Trophoblast cell (in vitro differentiated cells and primary cell): ENCODE results near the gene METTL9.

Experiments
- DNase-seq, 2 donors: peaks; one replicate each; pipeline ENCODE4 v3.0.0-alpha.2; 2016
- H2AFZ ChIP-seq: 2 replicates; pipeline ENCODE4 v1.6.1; 2013; ENCODE audit warnings: low read length, moderate library complexity, mild to moderate bottlenecking; ENCODE audit not compliant: insufficient read depth, poor library complexity
- H2AK5ac ChIP-seq: 2 replicates; pipeline ENCODE4 v1.6.1; 2013; ENCODE audit warnings: mild to moderate bottlenecking, low read length
- H2BK120ac ChIP-seq: 2 replicates; pipeline ENCODE4 v1.6.1; 2013; ENCODE audit warnings: low read length, mild to moderate bottlenecking, moderate library complexity; ENCODE audit not compliant: insufficient read depth, poor library complexity
- H2BK12ac ChIP-seq: 2 replicates; pipeline ENCODE4 v1.6.1; 2013; ENCODE audit warnings: mild to moderate bottlenecking, low read length, moderate library complexity
- H2BK5ac ChIP-seq: 2 replicates; pipeline ENCODE4 v1.6.1; 2013; ENCODE audit warnings: low read length, low read depth, moderate library complexity, mild to moderate bottlenecking; ENCODE audit not compliant: poor library complexity
- H3K14ac ChIP-seq: 2 replicates; pipeline ENCODE4 v1.6.1; 2013; ENCODE audit warnings: mild to moderate bottlenecking, low read length
- H3K18ac ChIP-seq: 2 replicates; pipeline ENCODE4 v1.6.1; 2013; ENCODE audit warnings: mild to moderate bottlenecking, low read length
- H3K23ac ChIP-seq: 2 replicates; pipeline ENCODE4 v1.6.1; 2013; ENCODE audit warnings: low read length
- H3K27ac ChIP-seq: 2 replicates; pipeline ENCODE4 v1.5.1; 2013; ENCODE audit warnings: low read depth, mild to moderate bottlenecking, inconsistent platforms, low read length, moderate library complexity
- H3K27me3 ChIP-seq: 2 replicates; pipeline ENCODE4 v1.6.1; 2013; ENCODE audit warnings: inconsistent platforms, mild to moderate bottlenecking, low read length, moderate library complexity; ENCODE audit not compliant: insufficient read depth
- H3K36me3 ChIP-seq, 2 experiments: 1 replicate in 1 of 2; 2 replicates in 1 of 2; pipeline ENCODE4 v1.6.1; 2013; ENCODE audit warnings: low read length in 2 of 2, mild to moderate bottlenecking in 2 of 2, moderate library complexity in 1 of 2; ENCODE audit not compliant: insufficient read depth in 2 of 2, control insufficient read depth in 1 of 2
- H3K4ac ChIP-seq: 2 replicates; pipeline ENCODE4 v1.6.1; 2013; ENCODE audit warnings: low read depth, mild to moderate bottlenecking, low read length, moderate library complexity
- H3K4me1 ChIP-seq, 2 experiments: 1 replicate in 1 of 2; 2 replicates in 1 of 2; pipeline ENCODE4 v1.6.1; 2013; ENCODE audit warnings: low read length in 2 of 2, mild to moderate bottlenecking in 2 of 2, moderate library complexity in 1 of 2; ENCODE audit not compliant: insufficient read depth in 2 of 2, control insufficient read depth in 1 of 2
- H3K4me2 ChIP-seq: 2 replicates; pipeline ENCODE4 v1.6.1; 2013; ENCODE audit warnings: inconsistent platforms, mild to moderate bottlenecking, low read length, moderate library complexity
- H3K4me3 ChIP-seq: 2 replicates; pipeline ENCODE4 v1.5.1; 2013; ENCODE audit warnings: mild to moderate bottlenecking, low read depth, low read length, inconsistent platforms
- H3K79me1 ChIP-seq: one replicate; pipeline ENCODE4 v1.6.1; 2013; ENCODE audit warnings: low read length
- H3K79me2 ChIP-seq: 2 replicates; pipeline ENCODE4 v1.6.1; 2013; ENCODE audit warnings: low read length, mild to moderate bottlenecking; ENCODE audit not compliant: control insufficient read depth, insufficient read depth, poor library complexity
- H3K9ac ChIP-seq: 2 replicates; pipeline ENCODE4 v1.6.1; 2013; ENCODE audit warnings: mild to moderate bottlenecking, low read length
- H3K9me3 ChIP-seq: 2 replicates; pipeline ENCODE4 v1.6.1; 2013; ENCODE audit warnings: low read depth, mild to moderate bottlenecking, control low read depth, inconsistent platforms, low read length; ENCODE audit not compliant: insufficient read depth
- H4K12ac ChIP-seq: 2 replicates; pipeline ENCODE4 v1.6.1; 2013; ENCODE audit warnings: low read depth, mild to moderate bottlenecking, low read length, moderate library complexity
- H4K8ac ChIP-seq: 2 replicates; pipeline ENCODE4 v1.6.1; 2013; ENCODE audit warnings: low read depth, mild to moderate bottlenecking, low read length, moderate library complexity
- H4K91ac ChIP-seq: one replicate; pipeline ENCODE4 v1.6.1; 2013; ENCODE audit warnings: low read depth, mild to moderate bottlenecking, low read length, moderate library complexity
- WGBS: extraction: QIAGEN DNeasy Blood & Tissue Kit; methylation state at CpG from one replicate; pipeline ENCODE4 v1.1.7; 2013; ENCODE audit warnings: missing lambda C conversion rate; ENCODE audit not compliant: insufficient read length, insufficient coverage; ENCODE audit errors: extremely low coverage; 5-methylcytosine and 5-hydroxymethylcytosine counted together

The METTL9 gene

GRCh38 chr16:21611556-21612384 is 12.4 kb downstream of the METTL9 start:
- DNase-seq, result no peak
- Histone ChIP-seq H2BK120ac (peak overlapping the region; percentile 43), H2AK5ac (no peak overlapping the region), H3K79me2 (peaks cover 4% of the 10 kb centered on the region), H3K4me2 (no peak overlapping the region), H3K4ac (peak overlapping the region; percentile 75), H3K79me1 (peaks cover 2% of the 10 kb centered on the region), H4K12ac (no peak overlapping the region), H3K9ac (no peak overlapping the region), H3K18ac (no peak overlapping the region), H4K8ac (no peak overlapping the region), H3K14ac (no peak overlapping the region), H3K27me3 (no peaks in the 10 kb centered on the region), H3K27ac (no peak overlapping the region), H3K23ac (no peak overlapping the region), H2BK12ac (no peak overlapping the region), H2BK5ac (no peak overlapping the region), H3K36me3 (no peaks in the 10 kb centered on the region), H2AFZ (no peak overlapping the region), H3K9me3 (no peaks in the 10 kb centered on the region), H4K91ac (no peak overlapping the region), H3K4me1 (peaks cover 4% of the 10 kb centered on the region in 2 experiments), H3K4me3 (no peak overlapping the region)
- WGBS, result no CpG with 5 or more reads among the region's 7 CpGs

- Histone ChIP-seq H3K36me3 (no peaks in the 10 kb centered on the region), H3K79me1 (peaks cover 2% of the 10 kb centered on the region), H2AK5ac (no peak overlapping the region), H4K12ac (no peak overlapping the region), H3K4ac (no peak overlapping the region), H2BK12ac (no peak overlapping the region), H3K79me2 (peaks cover 4% of the 10 kb centered on the region), H3K23ac (no peak overlapping the region), H2AFZ (no peak overlapping the region), H3K4me1 (peaks cover 4% of the 10 kb centered on the region in 2 experiments), H3K9me3 (no peaks in the 10 kb centered on the region), H2BK120ac (no peak overlapping the region), H4K91ac (no peak overlapping the region), H3K9ac (no peak overlapping the region), H3K14ac (no peak overlapping the region), H4K8ac (no peak overlapping the region), H3K27me3 (no peaks in the 10 kb centered on the region), H3K4me2 (no peak overlapping the region), H3K18ac (no peak overlapping the region), H3K4me3 (no peak overlapping the region), H2BK5ac (no peak overlapping the region), H3K27ac (no peak overlapping the region)
- WGBS, result no CpG with 5 or more reads among the region's 4 CpGs
- peak; percentile 54 to 76 for DNase-seq
Measured at GRCh38 chr16:21613361-21613760, 14.0 kb downstream of the METTL9 start.

GRCh38 chr16:21613781-21614180 is 14.4 kb downstream of the METTL9 start:
- no peak overlapping the region for H2AK5ac ChIP-seq
- no peak overlapping the region for H3K18ac ChIP-seq
- no peaks in the 10 kb centered on the region for H3K27me3 ChIP-seq
- H4K12ac ChIP-seq, result no peak overlapping the region
- H2BK5ac ChIP-seq, result no peak overlapping the region
- DNase-seq, result no peak
- H3K36me3 ChIP-seq, result peaks cover 0 to 1% of the 10 kb centered on the region in 2 experiments
- peaks cover 2% of the 10 kb centered on the region for H3K79me1 ChIP-seq
- no peak overlapping the region for H2BK12ac ChIP-seq
- peaks cover 4% of the 10 kb centered on the region in 2 experiments for H3K4me1 ChIP-seq
- no peak overlapping the region for H2AFZ ChIP-seq
- no peak overlapping the region for H3K23ac ChIP-seq
- H3K4me2 ChIP-seq, result no peak overlapping the region
- no peak overlapping the region for H2BK120ac ChIP-seq
- no peak overlapping the region for H3K9ac ChIP-seq
- no peak overlapping the region for H3K4ac ChIP-seq
- H3K79me2 ChIP-seq, result peaks cover 4% of the 10 kb centered on the region
- no peak overlapping the region for H4K8ac ChIP-seq
- no peak overlapping the region for H4K91ac ChIP-seq
- WGBS, result no CpG with 5 or more reads among the region's 2 CpGs
- no peak overlapping the region for H3K4me3 ChIP-seq
- no peak overlapping the region for H3K14ac ChIP-seq
- no peaks in the 10 kb centered on the region for H3K9me3 ChIP-seq
- H3K27ac ChIP-seq, result no peak overlapping the region

- Histone ChIP-seq H3K4me1 (peaks cover 4% of the 10 kb centered on the region in 2 experiments), H2BK120ac (no peak overlapping the region), H4K91ac (no peak overlapping the region), H3K9ac (no peak overlapping the region), H3K4me2 (no peak overlapping the region), H3K27ac (no peak overlapping the region), H3K36me3 (peaks cover 0 to 3% of the 10 kb centered on the region in 2 experiments), H2AFZ (no peak overlapping the region), H2BK5ac (no peak overlapping the region), H3K9me3 (no peaks in the 10 kb centered on the region), H3K79me2 (peaks cover 2% of the 10 kb centered on the region), H4K12ac (no peak overlapping the region), H3K4me3 (no peak overlapping the region), H2AK5ac (no peak overlapping the region), H3K4ac (peak overlapping the region; percentile 55), H3K18ac (peak overlapping the region; percentile 75), H3K27me3 (no peaks in the 10 kb centered on the region), H2BK12ac (peak overlapping the region; percentile 40), H3K14ac (no peak overlapping the region), H3K23ac (no peak overlapping the region), H4K8ac (peak overlapping the region; percentile 54), H3K79me1 (peaks cover 2% of the 10 kb centered on the region)
- WGBS, result no CpG with 5 or more reads among the region's 3 CpGs
- no peak for DNase-seq
Measured at GRCh38 chr16:21614896-21615295, 15.5 kb downstream of the METTL9 start.
